Body of pancreas (tissue), 4 donors: ENCODE measurements around the gene CCDC179. TPM values are rescaled to one million over a fixed set of nuclear protein-coding genes. Genes with fewer than 3 reads are reported as not detected.

Experiments
- ATAC-seq: fragments of 150-250 bp; one replicate; pipeline ENCODE4 v1.9.1; 2016
- DNase-seq, 4 donors: peaks; one replicate each; pipeline ENCODE4 v3.0.0-alpha.2; 2019
- H3K27ac ChIP-seq, 4 donors: fragments of 200-600 bp; sonication (generic); 1 replicate in 3 of 4; 2 replicates in 1 of 4; pipeline versions ENCODE4 v1.5.1 to v1.6.1; 2016 to 2019; ENCODE audit warnings: mild to moderate bottlenecking in 1 of 4, mixed read lengths in 1 of 4, moderate library complexity in 1 of 4
- H3K27me3 ChIP-seq, 2 donors: fragments of 200-600 bp; sonication (generic); one replicate each; pipeline ENCODE4 v1.6.0; 2016; ENCODE audit warnings: mild to moderate bottlenecking in 1 of 2
- H3K36me3 ChIP-seq, 2 donors: fragments of 200-600 bp; sonication (generic); replicated peaks in 1 of 2; 2 replicates each; pipeline ENCODE4 v1.5.1; 2016; ENCODE audit warnings: low read depth in 2 of 2; ENCODE audit not compliant: insufficient read depth in 1 of 2
- H3K4me1 ChIP-seq: fragments of 200-600 bp; sonication (generic); one replicate; pipeline ENCODE4 v1.6.0; 2016
- H3K4me3 ChIP-seq, 2 donors: fragments of 200-600 bp; sonication (generic); 1 replicate in 1 of 2; 2 replicates in 1 of 2; pipeline ENCODE4 v1.5.1; 2016 to 2019
- H3K9me3 ChIP-seq, 3 donors: fragments of 200-600 bp; sonication (generic); 1 replicate in 2 of 3; 2 replicates in 1 of 3; pipeline ENCODE4 v1.5.1; 2016
- CTCF ChIP-seq, 7 experiments: fragments of 450-650 bp in 4 of 7; fragments of 200-600 bp in 3 of 7; sonication (generic) in 3 of 7; IDR thresholded peaks; one replicate each; pipeline ENCODE4 v1.5.1; 2016 to 2019; ENCODE audit warnings: antibody characterized with exemption in 7 of 7
- POLR2A ChIP-seq, 3 donors: fragments of 450-650 bp; IDR thresholded peaks; one replicate each; pipeline ENCODE4 v1.6.1; 2016; ENCODE audit warnings: antibody characterized with exemption in 3 of 3, mild to moderate bottlenecking in 2 of 3
- WGBS, 2 donors: methylation state at CpG; one replicate each; pipeline ENCODE4 v1.1.5; 2017; 5-methylcytosine and 5-hydroxymethylcytosine counted together
- intact Hi-C: fragments of 100-400 bp; cut with DNase I; formaldehyde crosslinking; loops from one replicate; pipeline ENCODE4 v1.15.1; 2023
- total RNA-seq, 2 donors: library from RNA; depleted of rRNA; stranded (reverse); fragments of >200 nt; gene quantifications; one replicate each; pipeline ENCODE4 v1.1.0, GENCODE V29; 2016

The CCDC179 gene
- total RNA-seq, 2 donors from 2014 or later, result not detected

GRCh38 chr11:22822203-22822602 is 38.1 kb downstream of the CCDC179 start:
- TF ChIP-seq POLR2A (IDR thresholded peaks at IDR 0.05), result no peak
- TF ChIP-seq CTCF (IDR thresholded peaks at IDR 0.05), result no peak
- Histone ChIP-seq H3K4me1 (no peaks in the 10 kb centered on the region), H3K27me3 (no peaks in the 10 kb centered on the region), H3K36me3 (peaks cover 0 to 3% of the 10 kb centered on the region in 2 donors), H3K9me3 (no peaks in the 10 kb centered on the region), H3K27ac (no peak overlapping the region), H3K4me3 (no peak overlapping the region)
- no peak for DNase-seq
- intact Hi-C loops, result no loop called here
- WGBS, 2 donors, result 93% methylated on average over 2 of the region's 2 CpGs
- ATAC-seq, result no peak

- Histone ChIP-seq H3K27me3 (no peaks in the 10 kb centered on the region), H3K36me3 (no peaks in the 10 kb centered on the region), H3K4me1 (no peaks in the 10 kb centered on the region), H3K9me3 (no peaks in the 10 kb centered on the region), H3K27ac (no peak overlapping the region), H3K4me3 (no peak overlapping the region)
- 94 to 95% methylated on average over 3 of the region's 3 CpGs for WGBS, 2 donors
- ATAC-seq, result no peak
- TF ChIP-seq POLR2A (IDR thresholded peaks at IDR 0.05) (no peak), CTCF (IDR thresholded peaks at IDR 0.05) (no peak)
- intact Hi-C loops, result no loop called here
- no peak for DNase-seq
Observed at GRCh38 chr11:22809893-22810292, 50.4 kb downstream of the CCDC179 start.

GRCh38 chr11:22808571-22809197 is 51.6 kb downstream of the CCDC179 start:
- no peaks in the 10 kb centered on the region for H3K4me1 ChIP-seq
- WGBS, 2 donors, result 87 to 94% methylated on average over 3 of the region's 3 CpGs
- no peak for DNase-seq
- intact Hi-C loops, result no loop called here
- no peak overlapping the region for H3K4me3 ChIP-seq
- H3K9me3 ChIP-seq, result no peaks in the 10 kb centered on the region
- no peak for ATAC-seq
- H3K36me3 ChIP-seq, result no peaks in the 10 kb centered on the region
- H3K27me3 ChIP-seq, result no peaks in the 10 kb centered on the region
- no peak overlapping the region for H3K27ac ChIP-seq
- no peak for TF ChIP-seq CTCF (IDR thresholded peaks at IDR 0.05)
- TF ChIP-seq POLR2A (IDR thresholded peaks at IDR 0.05), result no peak

GRCh38 chr11:22807855-22808570 is 52.3 kb downstream of the CCDC179 start:
- H3K36me3 ChIP-seq, result no peaks in the 10 kb centered on the region
- intact Hi-C loops, result no loop called here
- H3K4me3 ChIP-seq, result no peak overlapping the region
- WGBS, 2 donors, result 85 to 91% methylated on average over 2 of the region's 2 CpGs
- DNase-seq (no peak), ATAC-seq (peak; percentile 47)
- H3K27me3 ChIP-seq, result no peaks in the 10 kb centered on the region
- H3K9me3 ChIP-seq, result no peaks in the 10 kb centered on the region
- TF ChIP-seq POLR2A (IDR thresholded peaks at IDR 0.05) (no peak), CTCF (IDR thresholded peaks at IDR 0.05) (no peak)
- H3K27ac ChIP-seq, result no peak overlapping the region
- no peaks in the 10 kb centered on the region for H3K4me1 ChIP-seq

GRCh38 chr11:22807391-22807790 is 52.9 kb downstream of the CCDC179 start:
- no peak for TF ChIP-seq POLR2A (IDR thresholded peaks at IDR 0.05)
- TF ChIP-seq CTCF (IDR thresholded peaks at IDR 0.05), result no peak
- 81 to 86% methylated on average over 2 of the region's 2 CpGs for WGBS, 2 donors
- H3K4me3 ChIP-seq, result no peak overlapping the region

More at GRCh38 chr11:22807391-22807790, 52.9 kb downstream of the CCDC179 start:
- no peaks in the 10 kb centered on the region for H3K9me3 ChIP-seq
- intact Hi-C loops, result no loop called here
- no peak overlapping the region for H3K27ac ChIP-seq
- no peaks in the 10 kb centered on the region for H3K36me3 ChIP-seq
- no peaks in the 10 kb centered on the region for H3K27me3 ChIP-seq
- no peaks in the 10 kb centered on the region for H3K4me1 ChIP-seq
- DNase-seq, result no peak
- no peak for ATAC-seq
